Small intestine (tissue), 7 donors: ENCODE results near the gene CAMK4. TPM values are rescaled to one million over a fixed set of nuclear protein-coding genes. Genes with fewer than 3 reads are reported as not detected.
"Not testable (repeated sequence)": the region's sequence is repeated elsewhere in the genome, so short reads cannot be mapped to it uniquely, and the experiment has no call there.

ENCODE experiments used
- DNase-seq, 2 donors: peaks; one replicate each; pipeline versions ENCODE4 v3.0.0 to v3.0.0-alpha.2; 2013
- FAIRE-seq: peaks from 2 replicates; lab custom pipeline; 2012; peaks lifted over from hg19 to GRCh38; lab: Jason Lieb, UNC
- H3K27ac ChIP-seq, 3 donors: one replicate each; pipeline ENCODE4 v1.5.1; 2013; ENCODE audit warnings: low read length in 2 of 3, mild to moderate bottlenecking in 2 of 3, control low read depth in 1 of 3, inconsistent platforms in 1 of 3, low read depth in 1 of 3, moderate library complexity in 1 of 3
- H3K27me3 ChIP-seq, 3 donors: one replicate each; pipeline ENCODE4 v1.6.1; 2013; ENCODE audit warnings: low read length in 3 of 3, inconsistent platforms in 1 of 3; ENCODE audit not compliant: control insufficient read depth in 3 of 3, insufficient read depth in 3 of 3
- H3K36me3 ChIP-seq, 3 donors: one replicate each; pipeline ENCODE4 v1.6.1; 2013; ENCODE audit warnings: low read length in 3 of 3, inconsistent platforms in 1 of 3, low read depth in 1 of 3, mild to moderate bottlenecking in 1 of 3, moderate library complexity in 1 of 3; ENCODE audit not compliant: control insufficient read depth in 3 of 3, insufficient read depth in 2 of 3
- H3K4me1 ChIP-seq, 3 donors: one replicate each; pipeline ENCODE4 v1.6.1; 2013; ENCODE audit warnings: low read length in 2 of 3, inconsistent platforms in 1 of 3, low read depth in 1 of 3, mild to moderate bottlenecking in 1 of 3, moderate library complexity in 1 of 3; ENCODE audit not compliant: control insufficient read depth in 3 of 3, insufficient read depth in 2 of 3
- H3K4me3 ChIP-seq, 3 donors: one replicate each; pipeline ENCODE4 v1.5.1; 2013; ENCODE audit warnings: low read length in 3 of 3, control low read depth in 1 of 3, inconsistent platforms in 1 of 3, low read depth in 1 of 3, mild to moderate bottlenecking in 1 of 3, moderate library complexity in 1 of 3
- H3K9me3 ChIP-seq, 2 donors: one replicate each; pipeline ENCODE4 v1.6.1; 2013; ENCODE audit warnings: low read depth in 1 of 2, low read length in 1 of 2; ENCODE audit not compliant: control insufficient read depth in 2 of 2, insufficient read depth in 1 of 2
- WGBS, 3 donors: extraction: QIAGEN DNeasy Blood & Tissue Kit; methylation state at CpG; one replicate each; pipeline ENCODE4 v1.1.7; 2013; 5-methylcytosine and 5-hydroxymethylcytosine counted together
- polyA plus RNA-seq, 4 donors: library from polyadenylated mRNA; stranded (reverse) in 3 of 4; unstranded in 1 of 4; fragments of 200-250 nt in 3 of 4; fragments of 120-200 nt in 1 of 4; gene quantifications; one replicate each; pipeline versions ENCODE4 v1.2.1 to v1.2.3, GENCODE V29; 2013
- donor health status: healthy with polysubstance abuse.
- donor health status: control.
- donor health status: control.
- donor health status: Bipolar disorder and iron deficiency.
- donor health status: healthy.

The CAMK4 gene
- polyA plus RNA-seq, 4 donors, result 0.89 to 3.2 (median 2.2) TPM

GRCh38 chr5:111296570-111296969 lies 72.4 kb downstream of the CAMK4 start:
- WGBS, 3 donors, result 65 to 77% (median 72%) methylated on average over 3 of the region's 3 CpGs
- H3K36me3 ChIP-seq, result no peaks in the 10 kb centered on the region
- H3K4me1 ChIP-seq, result no peaks in the 10 kb centered on the region
- FAIRE-seq (no peak), DNase-seq (no peak)
- no peak overlapping the region for H3K27ac ChIP-seq
- H3K4me3 ChIP-seq, result no peak overlapping the region
- H3K27me3 ChIP-seq, result no peaks in the 10 kb centered on the region
- peaks cover 0 to 10% of the 10 kb centered on the region in 2 donors for H3K9me3 ChIP-seq

GRCh38 chr5:111299067-111299481 lies 74.9 kb downstream of the CAMK4 start:
- Histone ChIP-seq H3K4me1 (no peaks in the 10 kb centered on the region), H3K36me3 (no peaks in the 10 kb centered on the region), H3K9me3 (peaks cover 0 to 10% of the 10 kb centered on the region in 2 donors), H3K27me3 (no peaks in the 10 kb centered on the region), H3K27ac (no peak overlapping the region), H3K4me3 (no peak overlapping the region)
- FAIRE-seq (no peak), DNase-seq (no peak)
- WGBS, 3 donors, result 91 to 92% (median 92%) methylated on average over 7 of the region's 7 CpGs

DNA sequence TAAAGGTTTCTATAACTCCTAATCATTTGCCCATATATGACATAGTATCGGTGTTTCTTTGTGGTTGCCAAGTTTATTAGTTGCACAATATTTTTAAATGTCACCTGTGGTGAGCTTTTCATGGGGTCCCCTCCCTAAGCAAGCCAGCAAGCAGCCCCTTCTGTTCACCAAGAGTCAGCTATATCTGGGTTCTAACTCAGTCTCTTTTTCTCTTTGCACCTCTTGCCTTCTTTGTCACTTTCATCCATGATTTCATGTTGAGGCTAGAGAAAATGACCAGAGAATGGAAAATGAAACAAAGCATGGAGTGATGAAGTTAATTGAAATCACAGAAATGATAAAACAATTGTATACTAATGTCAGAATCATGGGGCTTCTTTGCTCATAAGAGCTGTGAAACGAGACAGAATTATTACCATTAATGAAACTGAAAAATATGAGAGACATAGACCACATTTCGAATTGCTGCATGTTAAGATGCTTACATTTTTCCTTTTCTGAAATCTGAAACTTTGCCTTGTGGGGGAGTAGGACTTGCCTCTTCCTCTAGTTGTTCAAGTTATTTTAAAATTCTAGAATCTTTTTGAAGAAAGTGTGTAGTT lies 75.7 kb downstream of the CAMK4 start:
- peaks cover 0 to 10% of the 10 kb centered on the region in 2 donors for H3K9me3 ChIP-seq
- H3K4me1 ChIP-seq, result no peaks in the 10 kb centered on the region
- no peak overlapping the region for H3K4me3 ChIP-seq
- no peak overlapping the region for H3K27ac ChIP-seq
- H3K27me3 ChIP-seq, result no peaks in the 10 kb centered on the region
- no peak for FAIRE-seq
- no peaks in the 10 kb centered on the region for H3K36me3 ChIP-seq
- DNase-seq, result no peak
- 55 to 66% (median 62%) methylated on average over 3 of the region's 3 CpGs for WGBS, 3 donors

- FAIRE-seq (no peak), DNase-seq (no peak)
- H3K27ac ChIP-seq, result no peak overlapping the region
- no peak overlapping the region for H3K4me3 ChIP-seq
- no peaks in the 10 kb centered on the region for H3K4me1 ChIP-seq
- H3K36me3 ChIP-seq, result no peaks in the 10 kb centered on the region
- no peaks in the 10 kb centered on the region for H3K27me3 ChIP-seq
- WGBS, 3 donors, result 45 to 81% (median 59%) methylated on average over 1 of the region's 1 CpG
- H3K9me3 ChIP-seq, result peaks cover 0 to 10% of the 10 kb centered on the region in 2 donors
Measured at GRCh38 chr5:111301264-111301663, 77.1 kb downstream of the CAMK4 start.

DNA sequence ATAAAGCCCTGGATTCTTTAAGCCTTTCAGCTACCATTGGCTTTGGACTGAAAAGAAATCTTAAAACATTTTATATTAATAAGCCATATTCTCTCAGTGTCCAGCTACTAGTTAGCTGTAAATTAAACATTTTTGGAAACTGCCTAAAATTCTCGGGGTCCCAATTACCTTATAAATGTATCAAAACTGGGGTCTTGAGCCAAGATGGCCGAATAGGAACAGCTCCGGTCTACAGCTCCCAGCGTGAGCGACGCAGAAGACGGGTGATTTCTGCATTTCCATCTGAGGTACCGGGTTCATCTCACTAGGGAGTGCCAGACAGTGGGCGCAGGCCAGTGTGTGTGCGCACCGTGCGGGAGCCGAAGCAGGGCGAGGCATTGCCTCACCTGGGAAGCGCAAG lies 77.9 kb downstream of the CAMK4 start:
- H3K4me3 ChIP-seq, H3K27me3 ChIP-seq, DNase-seq, H3K4me1 ChIP-seq, H3K36me3 ChIP-seq, FAIRE-seq, H3K27ac ChIP-seq: not testable (repeated sequence)
- peaks cover 0 to 10% of the 10 kb centered on the region in 2 donors for H3K9me3 ChIP-seq
- 91 to 95% (median 95%) methylated on average over 11 to 15 of the region's 15 CpGs for WGBS, 3 donors

GRCh38 chr5:111308951-111309350 lies 84.8 kb downstream of the CAMK4 start:
- 36 to 54% (median 54%) methylated on average over 4 of the region's 4 CpGs for WGBS, 3 donors
- Histone ChIP-seq H3K9me3 (no peaks in the 10 kb centered on the region), H3K27ac (no peak overlapping the region), H3K4me1 (no peaks in the 10 kb centered on the region), H3K36me3 (no peaks in the 10 kb centered on the region), H3K27me3 (no peaks in the 10 kb centered on the region), H3K4me3 (no peak overlapping the region)
- FAIRE-seq (no peak), DNase-seq (no peak)

- Histone ChIP-seq H3K4me1 (no peaks in the 10 kb centered on the region), H3K4me3 (no peak overlapping the region), H3K9me3 (no peaks in the 10 kb centered on the region), H3K36me3 (no peaks in the 10 kb centered on the region), H3K27me3 (no peaks in the 10 kb centered on the region), H3K27ac (no peak overlapping the region)
- no peak for FAIRE-seq
- WGBS, 3 donors, result 84 to 96% (median 94%) methylated on average over 2 of the region's 2 CpGs
- DNase-seq, result no peak
Measured at GRCh38 chr5:111309384-111309783, 85.2 kb downstream of the CAMK4 start.

DNA sequence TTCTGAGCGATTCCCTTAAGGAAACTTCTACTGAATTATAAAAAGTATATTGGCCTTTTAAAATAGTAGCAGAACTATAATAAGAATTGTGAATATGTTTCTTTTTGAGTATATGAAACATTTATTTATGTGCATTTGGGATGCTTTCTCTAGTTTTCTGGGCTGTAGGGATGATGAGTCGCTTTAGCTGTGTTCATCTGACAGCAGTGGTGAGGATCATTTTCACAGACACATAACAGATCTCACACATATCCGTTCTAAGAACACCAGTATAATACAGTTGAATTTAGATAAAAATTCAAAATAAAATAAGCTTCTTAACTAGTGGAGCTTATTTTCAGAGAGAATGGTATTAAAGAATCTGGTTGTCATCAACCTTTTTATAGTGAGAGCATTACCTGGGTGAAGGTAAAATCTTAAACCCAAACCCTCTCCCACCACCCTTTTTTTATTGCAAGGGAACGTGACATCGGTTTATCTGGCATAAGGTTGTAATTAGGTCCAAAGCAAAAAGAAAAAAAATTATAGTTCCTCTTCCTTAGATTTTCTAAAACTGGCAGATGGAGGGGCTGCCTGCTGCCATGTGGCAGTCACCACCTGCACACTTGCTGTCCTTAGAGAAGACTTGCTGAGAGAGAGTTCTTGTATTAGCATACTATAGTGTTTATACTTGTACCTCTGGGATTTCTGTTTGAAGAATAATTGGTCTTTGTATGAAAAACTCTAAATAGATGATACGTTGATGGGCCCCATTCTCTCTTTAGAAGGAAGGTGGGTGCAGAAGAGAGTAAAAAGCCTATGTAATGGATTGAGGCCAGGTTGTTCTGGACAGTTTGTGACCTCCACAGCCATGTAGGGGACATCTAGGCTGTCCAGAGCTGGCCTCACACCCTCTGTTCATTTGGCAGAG lies 86.8 kb downstream of the CAMK4 start:
- H3K36me3 ChIP-seq, result no peaks in the 10 kb centered on the region
- H3K4me1 ChIP-seq, result no peaks in the 10 kb centered on the region
- H3K27me3 ChIP-seq, result no peaks in the 10 kb centered on the region
- no peak overlapping the region for H3K27ac ChIP-seq
- no peak overlapping the region for H3K4me3 ChIP-seq
- 80 to 84% (median 84%) methylated on average over 6 of the region's 6 CpGs for WGBS, 3 donors
- DNase-seq (no peak), FAIRE-seq (no peak)
- no peaks in the 10 kb centered on the region for H3K9me3 ChIP-seq
